H1 (cell line): ENCODE results near the gene NASP. TPM values are rescaled to one million over a fixed set of nuclear protein-coding genes. Genes with fewer than 3 reads are reported as not detected.
A peak's percentile ranks its signal among the peaks of the same experiment; 100 is the strongest.

Source experiments
- CTCF ChIA-PET: fragments of 300-600 bp; sonication (Branson Sonifier 250); formaldehyde crosslinking; loops from one replicate; lab custom pipeline; 2021; ENCODE audit not compliant: partially characterized antibody; lab: Charles Lee
- POLR2A ChIA-PET: fragments of 300-600 bp; sonication (Branson Sonifier 250); formaldehyde crosslinking; loops from one replicate; lab custom pipeline; 2021; ENCODE audit warnings: inconsistent platforms; ENCODE audit not compliant: partially characterized antibody; lab: Charles Lee
- DNase-seq, 2 experiments: peaks; one replicate each; pipeline versions ENCODE4 v3.0.0 to v3.0.0-alpha.2; 2010 to 2022; ENCODE audit warnings: low spot score in 2 of 2, low read depth in 1 of 2, mixed read lengths in 1 of 2
- FAIRE-seq: peaks from 2 replicates; lab custom pipeline; 2011; peaks lifted over from hg19 to GRCh38; lab: Jason Lieb, UNC
- H2AFZ ChIP-seq: 2 replicates; pipeline ENCODE4 v1.8.1; 2012; ENCODE audit warnings: low read length, inconsistent platforms
- H2AK5ac ChIP-seq: 2 replicates; pipeline ENCODE4 v1.6.1; 2013; ENCODE audit warnings: low read depth, low read length
- H2BK120ac ChIP-seq: replicated peaks from 2 replicates; pipeline ENCODE3; 2013; ENCODE audit warnings: low read depth, low read length, inconsistent platforms
- H2BK12ac ChIP-seq: 2 replicates; pipeline ENCODE4 v1.6.1; 2013; ENCODE audit warnings: low read depth, low read length
- H2BK15ac ChIP-seq: 2 replicates; pipeline ENCODE4 v1.6.1; 2013; ENCODE audit warnings: low read length
- H2BK20ac ChIP-seq: 2 replicates; pipeline ENCODE4 v1.6.1; 2013; ENCODE audit warnings: low read length
- H2BK5ac ChIP-seq: 2 replicates; pipeline ENCODE4 v1.6.1; 2013; ENCODE audit warnings: low read depth, low read length
- H3K14ac ChIP-seq: 2 replicates; pipeline ENCODE4 v1.6.1; 2013; ENCODE audit warnings: inconsistent platforms; ENCODE audit not compliant: insufficient read length
- H3K18ac ChIP-seq: 2 replicates; pipeline ENCODE4 v1.6.1; 2013; ENCODE audit warnings: low read length; ENCODE audit errors: extremely low read depth
- H3K23ac ChIP-seq: 2 replicates; pipeline ENCODE4 v1.6.1; 2013; ENCODE audit warnings: inconsistent platforms; ENCODE audit not compliant: insufficient read length
- H3K23me2 ChIP-seq: 2 replicates; pipeline ENCODE4 v1.6.1; 2013; ENCODE audit warnings: low read depth, low read length
- H3K27ac ChIP-seq: 2 replicates; pipeline ENCODE4 v1.6.1; 2011; ENCODE audit warnings: low read depth, low read length, inconsistent platforms
- H3K27me3 ChIP-seq, 4 experiments: replicated peaks in 1 of 4; 1 replicate in 1 of 4; 2 replicates in 3 of 4; pipeline versions ENCODE4 v1.6.1 to v1.8.1; 2011 to 2013; ENCODE audit warnings: low read length in 3 of 4, mild to moderate bottlenecking in 3 of 4, inconsistent platforms in 2 of 4, mixed read lengths in 2 of 4, moderate library complexity in 1 of 4; ENCODE audit not compliant: control insufficient read depth in 3 of 4, insufficient read depth in 3 of 4; ENCODE audit errors: extremely low read depth in 1 of 4
- H3K36me3 ChIP-seq, 4 experiments: 2 replicates each; pipeline versions ENCODE4 v1.6.1 to v1.8.1; 2011 to 2013; ENCODE audit warnings: mild to moderate bottlenecking in 4 of 4, low read length in 3 of 4, moderate library complexity in 2 of 4, control low read depth in 1 of 4, inconsistent platforms in 1 of 4; ENCODE audit not compliant: insufficient read depth in 4 of 4, control insufficient read depth in 2 of 4
- H3K4ac ChIP-seq: replicated peaks from 2 replicates; pipeline ENCODE3; 2013; ENCODE audit warnings: low read length, low read depth, mixed read lengths, inconsistent platforms; ENCODE audit not compliant: insufficient read length
- H3K4me1 ChIP-seq, 4 experiments: replicated peaks in 1 of 4; 1 replicate in 1 of 4; 2 replicates in 3 of 4; pipeline versions ENCODE4 v1.6.1 to v1.8.1; 2011 to 2013; ENCODE audit warnings: low read length in 3 of 4, inconsistent platforms in 2 of 4, mixed read lengths in 1 of 4; ENCODE audit not compliant: insufficient read depth in 4 of 4, control insufficient read depth in 3 of 4
- H3K4me2 ChIP-seq, 2 experiments: 2 replicates each; pipeline versions ENCODE4 v1.6.1 to v1.8.1; 2011 to 2013; ENCODE audit warnings: low read depth in 2 of 2, low read length in 2 of 2, control low read depth in 1 of 2, inconsistent platforms in 1 of 2, mild to moderate bottlenecking in 1 of 2; ENCODE audit not compliant: insufficient read depth in 1 of 2
- H3K4me3 ChIP-seq, 4 experiments: fragments of 200-600, 300-600 bp in 1 of 4; sonication (generic), shearing (Covaris generic), sonication (Bioruptor Twin) in 1 of 4; 2 replicates each; pipeline versions ENCODE4 v1.5.1 to v1.8.1; 2011 to 2016; ENCODE audit warnings: low read length in 4 of 4, low read depth in 3 of 4, control low read depth in 2 of 4, inconsistent platforms in 2 of 4, mild to moderate bottlenecking in 2 of 4, mixed read lengths in 1 of 4, moderate library complexity in 1 of 4; ENCODE audit not compliant: insufficient read depth in 2 of 4; ENCODE audit errors: extremely low read depth in 1 of 4
- H3K56ac ChIP-seq: replicated peaks from 2 replicates; pipeline ENCODE3; 2013; ENCODE audit warnings: low read depth, mild to moderate bottlenecking, mixed read lengths, low read length, inconsistent platforms; ENCODE audit not compliant: insufficient read length
- H3K79me1 ChIP-seq: 2 replicates; pipeline ENCODE4 v1.6.1; 2013; ENCODE audit warnings: low read depth, low read length, control low read depth
- H3K79me2 ChIP-seq, 2 experiments: 2 replicates each; pipeline versions ENCODE4 v1.6.1 to v1.8.1; 2012 to 2013; ENCODE audit warnings: low read length in 2 of 2, mild to moderate bottlenecking in 2 of 2, inconsistent platforms in 1 of 2; ENCODE audit not compliant: insufficient read depth in 2 of 2, control insufficient read depth in 1 of 2
- H3K9ac ChIP-seq, 4 experiments: replicated peaks in 1 of 4; 1 replicate in 1 of 4; 2 replicates in 3 of 4; pipeline versions ENCODE4 v1.6.1 to v1.8.1; 2011 to 2013; ENCODE audit warnings: low read depth in 3 of 4, low read length in 3 of 4, control low read depth in 2 of 4, mild to moderate bottlenecking in 2 of 4, moderate library complexity in 2 of 4, inconsistent platforms in 1 of 4; ENCODE audit errors: extremely low read depth in 1 of 4
- H3K9me3 ChIP-seq, 2 experiments: 2 replicates each; pipeline versions ENCODE4 v1.6.1 to v1.8.1; 2012 to 2013; ENCODE audit warnings: mild to moderate bottlenecking in 2 of 2, moderate library complexity in 2 of 2, control low read depth in 1 of 2, inconsistent platforms in 1 of 2, low read depth in 1 of 2, low read length in 1 of 2, mixed read lengths in 1 of 2; ENCODE audit not compliant: insufficient read depth in 2 of 2
- H4K20me1 ChIP-seq, 2 experiments: replicated peaks in 1 of 2; 2 replicates each; pipeline versions ENCODE3 to v1.8.1; 2011 to 2013; ENCODE audit warnings: inconsistent platforms in 2 of 2, low read length in 2 of 2, mild to moderate bottlenecking in 1 of 2; ENCODE audit not compliant: insufficient read depth in 2 of 2, control insufficient read depth in 1 of 2
- H4K5ac ChIP-seq: 2 replicates; pipeline ENCODE4 v1.6.1; 2013; ENCODE audit warnings: low read length, low read depth, mixed read lengths, inconsistent platforms; ENCODE audit not compliant: insufficient read length
- H4K8ac ChIP-seq: 2 replicates; pipeline ENCODE4 v1.8.0; 2013; ENCODE audit warnings: mild to moderate bottlenecking, moderate library complexity, low read length, inconsistent platforms; ENCODE audit not compliant: insufficient read depth; ENCODE audit errors: extremely low read depth
- H4K91ac ChIP-seq: replicated peaks from 2 replicates; pipeline ENCODE3; 2013; ENCODE audit warnings: low read length, mixed read lengths, inconsistent platforms; ENCODE audit not compliant: insufficient read length
- ATF3 ChIP-seq: IDR thresholded peaks from 2 replicates; pipeline ENCODE4 v1.6.1; 2011; ENCODE audit warnings: low read depth, mild to moderate bottlenecking, low read length; ENCODE audit not compliant: insufficient read depth
- CHD2 ChIP-seq: IDR thresholded peaks from 2 replicates; pipeline ENCODE4 v1.6.1; 2012; ENCODE audit warnings: low read length, improper control_type of control experiment
- POLR2A ChIP-seq, 2 experiments: IDR thresholded peaks; 1 replicate in 1 of 2; 2 replicates in 1 of 2; pipeline ENCODE4 v1.6.1; 2011; ENCODE audit warnings: low read depth in 2 of 2, low read length in 2 of 2, mild to moderate bottlenecking in 2 of 2; ENCODE audit errors: control extremely low read depth in 1 of 2
- POLR2AphosphoS5 ChIP-seq: IDR thresholded peaks from 2 replicates; pipeline ENCODE4 v1.6.1; 2011; ENCODE audit warnings: low read depth, low read length
- TAF1 ChIP-seq: IDR thresholded peaks from 2 replicates; pipeline ENCODE4 v1.6.1; 2011; ENCODE audit warnings: mild to moderate bottlenecking, low read depth, low read length
- TCF12 ChIP-seq: IDR thresholded peaks from 2 replicates; pipeline ENCODE4 v1.6.1; 2011; ENCODE audit warnings: low read depth, mild to moderate bottlenecking, low read length
- WGBS, 2 experiments: shearing (Covaris generic) in 1 of 2; methylation state at CpG; one replicate each; pipeline versions ENCODE4 v1.1.6 to v1.1.7; 2013 to 2015; ENCODE audit warnings: low lambda C conversion rate in 2 of 2, mixed read lengths in 2 of 2, inconsistent platforms in 1 of 2, low coverage in 1 of 2, missing lambda C conversion rate in 1 of 2; ENCODE audit not compliant: insufficient replicate concordance in 2 of 2, insufficient coverage in 1 of 2, insufficient read length in 1 of 2; ENCODE audit errors: extremely low coverage in 1 of 2, missing lambda C conversion rate in 1 of 2; 5-methylcytosine and 5-hydroxymethylcytosine counted together
- polyA plus RNA-seq, 7 experiments: library from polyadenylated mRNA; depleted of rRNA in 3 of 7; stranded (reverse) in 5 of 7; unstranded in 2 of 7; fragments of >200 nt in 5 of 7; fragments of 200-250 nt in 2 of 7; gene quantifications; 1 replicate in 5 of 7; 2 replicates in 1 of 7; 4 replicates in 1 of 7; pipeline versions ENCODE4 v1.2.1 to v1.2.3, GENCODE V29; 2011 to 2013; ENCODE audit warnings: missing spikeins in 2 of 7, mixed read lengths in 2 of 7
- total RNA-seq: library from RNA; stranded (reverse); fragmentation: NEBNext Ultra II Directional; extraction: Animal tissue kit (Norgen Biotek cat#: 25700); gene quantifications from 2 replicates; pipeline ENCODE4 v1.2.1, GENCODE V29; 2021
- TF ChIP-seq, protein P1 (sequence below): IDR thresholded peaks from 2 replicates; pipeline ENCODE4 v1.6.1; 2012; ENCODE audit warnings: inconsistent platforms

Gene NASP
- total and polyA plus RNA-seq, 2 of the 8 experiments (the other 6 are each of a cell fraction or from before 2014, with no cell fraction given): 263 to 647 TPM

GRCh38 chr1:45607404-45608074, 23.7 kb downstream of the NASP start:
- H3K36me3 ChIP-seq: peaks cover 21 to 87% (median 71%) of the 10 kb centered on the region in 4 experiments; a peak in 7 of 8 replicates
- no peak overlapping the region for H3K9ac ChIP-seq
- no peak overlapping the region for H3K4me2 ChIP-seq
- H3K18ac ChIP-seq: no peak overlapping the region
- no peaks in the 10 kb centered on the region for H3K27me3 ChIP-seq
- TF ChIP-seq TCF12: no peak
- no peak for TF ChIP-seq TAF1
- no peak for TF ChIP-seq CHD2
- TF ChIP-seq, protein P1, sequence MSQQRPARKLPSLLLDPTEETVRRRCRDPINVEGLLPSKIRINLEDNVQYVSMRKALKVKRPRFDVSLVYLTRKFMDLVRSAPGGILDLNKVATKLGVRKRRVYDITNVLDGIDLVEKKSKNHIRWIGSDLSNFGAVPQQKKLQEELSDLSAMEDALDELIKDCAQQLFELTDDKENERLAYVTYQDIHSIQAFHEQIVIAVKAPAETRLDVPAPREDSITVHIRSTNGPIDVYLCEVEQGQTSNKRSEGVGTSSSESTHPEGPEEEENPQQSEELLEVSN: no peak
- peak in 1 of 2 experiments; percentile 30; a peak in 1 of 3 replicates for TF ChIP-seq POLR2A (IDR thresholded peaks at IDR 0.05; ENCODE audit: control extremely low read depth in 1 of 2, low read depth in 2 of 2, low read length in 2 of 2)
- TF ChIP-seq POLR2AphosphoS5: peak; percentile 69; the same call in 1 of the 2 replicates
- no peak for TF ChIP-seq ATF3
- no peak overlapping the region for H3K56ac ChIP-seq
- no peak overlapping the region for H2AFZ ChIP-seq
- ChIA-PET CTCF (no interaction called here), POLR2A (interaction anchor here (0.9 to 10.9 kb wide), 5 partner anchors 11 to 23 kb away, joined by 3 to 90 read pairs (median 7); partner anchors contain the start of gene NASP)
- no peak overlapping the region for H2BK15ac ChIP-seq
- H3K9me3 ChIP-seq: no peaks in the 10 kb centered on the region
- no peak overlapping the region for H2AK5ac ChIP-seq
- H3K4me3 ChIP-seq: no peak overlapping the region
- H3K14ac ChIP-seq: no peak overlapping the region
- peaks cover 1% of the 10 kb centered on the region for H3K79me1 ChIP-seq
- FAIRE-seq: no peak
- no peak overlapping the region for H3K23ac ChIP-seq
- H3K79me2 ChIP-seq: peaks cover 0 to 84% of the 10 kb centered on the region in 2 experiments
- H3K27ac ChIP-seq: no peak overlapping the region
- H3K23me2 ChIP-seq: no peaks in the 10 kb centered on the region
- H2BK120ac ChIP-seq: no peak overlapping the region
- H4K8ac ChIP-seq: no peak overlapping the region
- H4K5ac ChIP-seq: no peak overlapping the region
- no peak overlapping the region for H2BK12ac ChIP-seq
- H2BK5ac ChIP-seq: no peak overlapping the region
- H2BK20ac ChIP-seq: no peak overlapping the region
- peaks cover 13 to 14% of the 10 kb centered on the region in 2 experiments for H4K20me1 ChIP-seq
- 77% methylated on average over 6 of the region's 6 CpGs; no CpG with 5 or more reads in 1 of the 2 experiments for WGBS, 2 experiments
- no peak overlapping the region for H3K4ac ChIP-seq
- no peaks in the 10 kb centered on the region for H3K4me1 ChIP-seq
- H4K91ac ChIP-seq: no peak overlapping the region
- no peak for DNase-seq
